GM13977 (cell line): Measurements from ENCODE around the gene MSL3.

ENCODE experiments used
- DNase-seq: peaks from one replicate; pipeline ENCODE4 v3.0.0; 2012; ENCODE audit warnings: low spot score
- in situ Hi-C: fragments of 300-500 bp; cut with MboI; formaldehyde crosslinking; loops from one replicate; pipeline ENCODE4 v1.12.0; 2022; ENCODE audit warnings: low sequenced_read_pairs, low pct_unique_long_range_greater_than_20kb, mixed read lengths, inconsistent platforms; ENCODE audit not compliant: unreplicated experiment
- TF ChIP-seq, protein P1 (sequence below): IDR thresholded peaks from 2 replicates; pipeline ENCODE4 v1.5.1; 2012; ENCODE audit warnings: mild to moderate bottlenecking, control low read depth; ENCODE audit not compliant: insufficient read depth; ENCODE audit errors: extremely low read depth, missing control alignments

Gene MSL3

DNA sequence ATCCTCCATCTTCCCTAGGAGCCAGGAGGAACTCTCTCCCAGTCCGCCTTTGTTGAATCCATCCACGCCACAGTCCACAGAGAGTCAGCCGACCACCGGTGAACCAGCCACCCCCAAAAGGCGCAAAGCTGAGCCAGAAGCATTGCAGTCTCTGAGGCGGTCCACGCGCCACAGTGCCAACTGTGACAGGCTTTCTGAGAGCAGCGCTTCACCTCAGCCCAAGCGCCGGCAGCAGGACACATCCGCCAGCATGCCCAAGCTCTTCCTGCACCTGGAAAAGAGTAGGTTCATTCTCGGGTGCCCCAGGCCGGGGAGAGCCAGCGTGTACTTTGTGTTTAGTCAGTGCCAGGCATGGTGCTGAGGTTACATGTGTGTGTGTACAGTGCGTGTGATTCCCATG is 7.4 kb downstream of the MSL3 start:
- in situ Hi-C loops = loop anchor here (25.0 kb wide), 1 partner anchor 628 kb away; no protein-coding TSS in a partner anchor
- DNase-seq = no peak
- TF ChIP-seq, protein P1, sequence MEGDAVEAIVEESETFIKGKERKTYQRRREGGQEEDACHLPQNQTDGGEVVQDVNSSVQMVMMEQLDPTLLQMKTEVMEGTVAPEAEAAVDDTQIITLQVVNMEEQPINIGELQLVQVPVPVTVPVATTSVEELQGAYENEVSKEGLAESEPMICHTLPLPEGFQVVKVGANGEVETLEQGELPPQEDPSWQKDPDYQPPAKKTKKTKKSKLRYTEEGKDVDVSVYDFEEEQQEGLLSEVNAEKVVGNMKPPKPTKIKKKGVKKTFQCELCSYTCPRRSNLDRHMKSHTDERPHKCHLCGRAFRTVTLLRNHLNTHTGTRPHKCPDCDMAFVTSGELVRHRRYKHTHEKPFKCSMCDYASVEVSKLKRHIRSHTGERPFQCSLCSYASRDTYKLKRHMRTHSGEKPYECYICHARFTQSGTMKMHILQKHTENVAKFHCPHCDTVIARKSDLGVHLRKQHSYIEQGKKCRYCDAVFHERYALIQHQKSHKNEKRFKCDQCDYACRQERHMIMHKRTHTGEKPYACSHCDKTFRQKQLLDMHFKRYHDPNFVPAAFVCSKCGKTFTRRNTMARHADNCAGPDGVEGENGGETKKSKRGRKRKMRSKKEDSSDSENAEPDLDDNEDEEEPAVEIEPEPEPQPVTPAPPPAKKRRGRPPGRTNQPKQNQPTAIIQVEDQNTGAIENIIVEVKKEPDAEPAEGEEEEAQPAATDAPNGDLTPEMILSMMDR = no peak

DNA sequence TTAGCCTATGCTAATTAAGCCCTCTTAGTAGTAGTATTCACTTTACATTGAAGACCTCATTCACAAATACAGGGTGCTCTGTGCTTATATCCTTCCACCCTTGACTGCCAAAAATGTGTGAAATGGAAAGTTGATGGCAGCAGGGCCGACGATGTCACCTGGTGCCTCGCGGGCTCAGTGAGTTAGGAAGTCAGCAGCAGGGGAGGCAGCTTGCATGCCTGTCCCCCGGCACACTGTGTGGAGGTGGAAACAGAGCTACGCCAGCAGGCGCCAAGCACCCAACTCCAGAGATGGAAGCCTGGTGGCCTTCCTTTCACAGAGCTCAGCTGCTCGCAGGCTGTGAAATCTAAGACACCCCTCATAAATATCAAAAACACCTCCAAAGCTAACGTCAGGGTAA is 8.4 kb downstream of the MSL3 start:
- in situ Hi-C loops = loop anchor here (25.0 kb wide), 1 partner anchor 629 kb away; no protein-coding TSS in a partner anchor
- DNase-seq = no peak
- TF ChIP-seq, protein P1 = no peak

DNA sequence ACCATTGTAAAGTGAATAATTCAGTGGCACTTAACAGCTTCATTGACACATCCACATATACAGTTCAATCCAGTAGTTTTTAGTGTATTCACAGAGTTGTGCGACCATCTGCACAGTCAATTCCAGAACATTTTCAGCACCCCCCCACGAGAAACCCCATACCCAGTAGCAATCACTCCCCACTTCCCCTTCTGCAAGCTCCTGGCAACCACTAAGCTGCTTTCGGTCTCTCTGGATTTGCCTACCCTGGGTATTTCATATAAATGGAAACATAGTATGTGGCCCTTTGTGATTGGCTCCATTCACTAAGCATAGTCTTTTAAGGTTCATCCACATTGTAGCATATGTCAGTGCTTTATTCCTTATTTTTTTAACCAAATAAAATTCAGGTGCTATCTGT is 10.0 kb downstream of the MSL3 start:
- in situ Hi-C loops = loop anchor here (25.0 kb wide), 1 partner anchor 631 kb away; no protein-coding TSS in a partner anchor
- DNase-seq = no peak
- TF ChIP-seq, protein P1 = no peak

DNA sequence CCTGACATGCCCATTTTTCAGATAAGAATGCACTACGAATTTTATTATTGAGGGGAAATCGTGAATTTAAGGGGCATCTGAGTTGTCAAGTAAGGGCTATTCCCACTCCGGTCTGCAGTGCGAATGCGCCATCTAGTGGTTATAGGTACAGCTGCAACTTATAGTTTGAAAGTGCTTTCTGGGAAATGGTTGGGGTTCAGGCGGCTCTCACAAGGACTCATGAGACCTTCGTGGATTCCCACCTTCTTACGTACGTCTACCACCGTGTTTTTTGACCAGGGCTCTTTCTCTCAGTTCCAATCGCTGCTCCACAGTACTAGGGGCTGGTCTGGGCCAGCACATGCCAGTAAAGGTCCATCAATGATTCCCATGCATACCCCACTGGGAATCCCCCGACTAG is 12.3 kb downstream of the MSL3 start:
- peak; percentile 72 for DNase-seq
- in situ Hi-C loops = loop anchor here (5.0 to 25.0 kb wide), 2 partner anchors 228 to 633 kb away; no protein-coding TSS in a partner anchor
- TF ChIP-seq, protein P1 = peak; percentile 84

DNA sequence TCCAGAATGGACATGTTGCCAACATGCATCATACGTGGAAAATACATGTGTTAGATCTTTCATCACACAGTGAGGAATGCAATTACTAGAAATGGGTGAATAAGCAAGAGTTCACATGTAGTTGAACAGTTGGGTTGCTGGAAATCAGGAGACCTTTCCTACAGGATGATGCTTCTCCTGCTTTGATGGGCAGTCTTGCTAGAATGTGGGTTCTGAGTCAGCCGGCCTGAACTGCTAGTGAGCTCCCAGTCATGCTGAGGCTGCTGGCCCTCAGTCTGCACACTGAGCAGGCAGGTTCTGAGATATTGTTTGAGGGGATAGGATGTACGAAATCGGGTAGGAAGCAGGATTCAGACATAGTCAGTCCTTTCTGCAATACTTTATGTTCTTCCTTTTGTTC is 20.2 kb downstream of the MSL3 start:
- in situ Hi-C loops = loop anchor here (25.0 kb wide), 1 partner anchor 134 kb away; no protein-coding TSS in a partner anchor
- TF ChIP-seq, protein P1 = no peak

DNA sequence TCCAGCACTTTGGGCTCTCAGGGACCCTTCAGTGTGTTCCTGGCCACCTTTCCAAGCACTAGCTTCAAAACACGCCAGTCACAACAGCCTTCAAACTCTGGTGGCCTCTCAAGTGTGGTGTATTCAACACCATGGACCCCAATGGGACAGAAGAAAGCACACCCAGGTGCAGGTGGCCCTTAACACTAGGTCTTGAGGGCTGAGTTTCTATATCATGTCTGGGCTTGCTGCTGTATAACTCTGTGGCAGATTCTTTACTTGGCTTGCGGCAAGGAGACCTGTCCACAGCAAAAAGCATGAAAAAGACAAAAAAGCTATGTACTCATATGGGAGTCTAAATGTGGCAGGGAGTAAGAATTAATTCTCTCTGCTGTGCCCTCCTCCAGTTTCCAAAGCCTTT is 23.1 kb downstream of the MSL3 start:
- TF ChIP-seq, protein P1 = no peak
- in situ Hi-C loops = loop anchor here (25.0 kb wide), 1 partner anchor 131 kb away; no protein-coding TSS in a partner anchor
- DNase-seq = no peak

More for the DNA sequence above, 20.2 kb downstream of the MSL3 start:
- DNase-seq = no peak
